HCT116 (cell line): ENCODE data around the gene REG1B. TPM values are rescaled to one million over a fixed set of nuclear protein-coding genes. Genes with fewer than 3 reads are reported as not detected.

ENCODE experiments used
- ATAC-seq: fragments of 200-7000 bp; cut with Tn5 transposase; 2 replicates; pipeline ENCODE4 v1.9.1; 2020; ENCODE audit warnings: mild to moderate bottlenecking, moderate library complexity
- BruUV-seq: library from RNA; stranded (reverse); fragments of 400-500 nt; replicated peaks from 2 replicates; lab custom pipeline; 2021; lab: Mats Ljungman, UMichigan
- CTCF ChIA-PET: fragments of 300-600 bp; sonication (Branson Sonifier 250); formaldehyde crosslinking; loops from one replicate; lab custom pipeline; 2021; ENCODE audit warnings: antibody characterized with exemption; lab: Charles Lee
- POLR2A ChIA-PET: fragments of 300-600, 350-600 bp; sonication (Branson Sonifier 250); formaldehyde crosslinking; loops from one replicate; lab custom pipeline; 2021; ENCODE audit warnings: antibody characterized with exemption; lab: Charles Lee
- RAD21 ChIA-PET, 2 experiments: fragments of 300-600 bp; sonication (Branson Sonifier 250); formaldehyde crosslinking; loops; one replicate each; lab custom pipeline; 2023; ENCODE audit warnings: low total read pairs in 2 of 2; ENCODE audit not compliant: uncharacterized antibody in 2 of 2, unreplicated experiment in 2 of 2, low non-redundant PET in 1 of 2; lab: Charles Lee
- DNase-seq: peaks from one replicate; pipeline ENCODE4 v3.0.0-alpha.2; 2010; ENCODE audit warnings: low read depth, low spot score
- H2AFZ ChIP-seq: fragments of 200-600 bp; shearing (Covaris generic), sonication (generic); 2 replicates; pipeline ENCODE4 v1.6.1; 2017; ENCODE audit warnings: low read depth, mixed run types, mixed read lengths, antibody characterized with exemption, low read length; ENCODE audit not compliant: poor library complexity, severe bottlenecking
- H3K27ac ChIP-seq: 2 replicates; pipeline ENCODE4 v1.5.1; 2012; ENCODE audit warnings: low read depth, low read length
- H3K27me3 ChIP-seq: fragments of 200-600 bp; sonication (generic); 2 replicates; pipeline ENCODE4 v1.6.1; 2016; ENCODE audit warnings: mixed run types, low read length, mixed read lengths; ENCODE audit not compliant: insufficient read depth
- H3K36me3 ChIP-seq, 2 experiments: fragments of 200-500 bp in 1 of 2; fragments of 200-600 bp in 1 of 2; sonication (Bioruptor generic) in 1 of 2; sonication (generic) in 1 of 2; 2 replicates each; pipeline versions ENCODE4 v1.5.1 to v1.6.1; 2014 to 2016; ENCODE audit warnings: low read length in 2 of 2, inconsistent platforms in 1 of 2, mixed read lengths in 1 of 2, mixed run types in 1 of 2; ENCODE audit not compliant: insufficient read depth in 2 of 2, control insufficient read depth in 1 of 2
- H3K4me1 ChIP-seq, 2 experiments: fragments of 200-600 bp in 1 of 2; sonication (generic) in 1 of 2; 2 replicates each; pipeline versions ENCODE4 v1.5.1 to v1.6.1; 2012 to 2017; ENCODE audit warnings: low read length in 2 of 2, inconsistent platforms in 1 of 2, mild to moderate bottlenecking in 1 of 2, mixed read lengths in 1 of 2, mixed run types in 1 of 2, moderate library complexity in 1 of 2; ENCODE audit not compliant: insufficient read depth in 2 of 2, control insufficient read depth in 1 of 2
- H3K4me2 ChIP-seq: fragments of 200-600 bp; sonication (generic); 2 replicates; pipeline ENCODE4 v1.6.1; 2017; ENCODE audit warnings: mixed run types, low read length, mixed read lengths
- H3K4me3 ChIP-seq, 2 experiments: fragments of 200-600 bp in 1 of 2; sonication (generic) in 1 of 2; replicated peaks in 1 of 2; 2 replicates each; pipeline ENCODE4 v1.5.1; 2011 to 2016; ENCODE audit warnings: low read length in 2 of 2, control low read depth in 1 of 2, low read depth in 1 of 2, mild to moderate bottlenecking in 1 of 2, mixed read lengths in 1 of 2, mixed run types in 1 of 2
- H3K79me2 ChIP-seq: fragments of 200-600 bp; sonication (generic); 2 replicates; pipeline ENCODE4 v1.6.1; 2017; ENCODE audit warnings: mild to moderate bottlenecking, mixed run types, low read length, moderate library complexity, mixed read lengths; ENCODE audit not compliant: insufficient read depth
- H3K9ac ChIP-seq: fragments of 200-600 bp; sonication (generic); 2 replicates; pipeline ENCODE4 v1.6.1; 2016; ENCODE audit warnings: low read length, mixed read lengths
- H3K9me2 ChIP-seq: fragments of 200-600 bp; sonication (generic), shearing (Covaris generic); 2 replicates; pipeline ENCODE4 v1.6.1; 2017; ENCODE audit warnings: mixed run types, mild to moderate bottlenecking, moderate library complexity; ENCODE audit not compliant: insufficient read depth
- H3K9me3 ChIP-seq, 2 experiments: fragments of 200-500 bp in 1 of 2; fragments of 200-600 bp in 1 of 2; sonication (Bioruptor generic) in 1 of 2; sonication (generic) in 1 of 2; 2 replicates each; pipeline ENCODE4 v1.6.1; 2014 to 2017; ENCODE audit warnings: low read length in 2 of 2, mixed read lengths in 2 of 2, inconsistent platforms in 1 of 2, low read depth in 1 of 2, mild to moderate bottlenecking in 1 of 2, mixed run types in 1 of 2, moderate library complexity in 1 of 2; ENCODE audit not compliant: control insufficient read depth in 1 of 2, insufficient read depth in 1 of 2
- H4K20me1 ChIP-seq: fragments of 200-600 bp; sonication (generic), shearing (Covaris generic); 2 replicates; pipeline ENCODE4 v1.6.1; 2017; ENCODE audit warnings: mixed run types, mild to moderate bottlenecking, moderate library complexity; ENCODE audit not compliant: insufficient read depth
- ATF3 ChIP-seq: IDR thresholded peaks from 2 replicates; pipeline ENCODE4 v1.6.1; 2012
- CTCF ChIP-seq, 3 experiments: fragments of 200-600 bp in 1 of 3; sonication (generic) in 1 of 3; IDR thresholded peaks in 2 of 3; conservative IDR thresholded peaks in 1 of 3; 2 replicates each; pipeline ENCODE4 v1.5.1; 2012 to 2017; ENCODE audit warnings: low read depth in 2 of 3, low read length in 2 of 3, antibody characterized with exemption in 1 of 3, borderline replicate concordance in 1 of 3, control low read depth in 1 of 3, mild to moderate bottlenecking in 1 of 3, mixed read lengths in 1 of 3, mixed run types in 1 of 3, moderate library complexity in 1 of 3; ENCODE audit not compliant: insufficient read depth in 1 of 3
- ELF1 ChIP-seq: IDR thresholded peaks from 2 replicates; pipeline ENCODE4 v1.6.1; 2012; ENCODE audit warnings: low read depth, borderline replicate concordance
- POLR2AphosphoS5 ChIP-seq: IDR thresholded peaks from 2 replicates; pipeline ENCODE4 v1.6.1; 2011; ENCODE audit warnings: mild to moderate bottlenecking, low read depth, low read length, moderate library complexity
- SP1 ChIP-seq: IDR thresholded peaks from 2 replicates; pipeline ENCODE4 v1.6.1; 2012; ENCODE audit warnings: low read depth
- SRF ChIP-seq: IDR thresholded peaks from 2 replicates; pipeline ENCODE4 v1.6.1; 2012; ENCODE audit warnings: low read depth
- ZBTB33 ChIP-seq: IDR thresholded peaks from 2 replicates; pipeline ENCODE4 v1.6.1; 2011; ENCODE audit warnings: mild to moderate bottlenecking, low read length, moderate library complexity; ENCODE audit not compliant: insufficient replicate concordance; ENCODE audit errors: extremely low read depth
- intact Hi-C: fragments of 100-400 bp; cut with micrococcal nuclease; formaldehyde crosslinking; loops from 2 replicates; pipeline ENCODE4 v1.10.0; 2022
- total RNA-seq: library from RNA; stranded (reverse); gene quantifications from one replicate; pipeline ENCODE4 v1.2.1, GENCODE V29; 2021; ENCODE audit not compliant: unreplicated experiment

The REG1B gene
- total RNA-seq, 1 experiment from 2014 or later, result 4.2 TPM

GRCh38 chr2:79125721-79125985 lies 37.9 kb upstream of the REG1B start:
- Histone ChIP-seq H3K9me2 (no peaks in the 10 kb centered on the region), H3K4me3 (no peak overlapping the region), H3K9me3 (peaks cover 0 to 32% of the 10 kb centered on the region in 2 experiments; a peak in 2 of 4 replicates), H2AFZ (no peak overlapping the region), H3K9ac (no peak overlapping the region), H3K79me2 (no peaks in the 10 kb centered on the region), H3K27me3 (no peaks in the 10 kb centered on the region), H3K27ac (no peak overlapping the region), H3K4me2 (no peak overlapping the region)
- ATAC-seq, result no peak
- CTCF ChIA-PET, result no interaction called here
- RAD21 ChIA-PET, result no interaction called here
- POLR2A ChIA-PET, result no interaction called here
- no peak for TF ChIP-seq ELF1
- no peak for TF ChIP-seq SRF
- no peak for TF ChIP-seq ZBTB33
- TF ChIP-seq ATF3, result no peak
- no peak for TF ChIP-seq CTCF (IDR thresholded peaks at IDR 0.05 in 2 of 3, conservative IDR thresholded peaks at IDR 0.05 in 1 of 3; ENCODE audit: borderline replicate concordance in 1 of 3, insufficient read depth in 1 of 3, low read depth in 2 of 3, low read length in 2 of 3)
- TF ChIP-seq POLR2AphosphoS5, result no peak
- TF ChIP-seq SP1, result no peak
- TF ChIP-seq, all 23 proteins: peak for 0
- BruUV-seq, result no TSS peak
- DNase-seq, result no peak
- no peaks in the 10 kb centered on the region for H3K36me3 ChIP-seq
- intact Hi-C loops, result no loop called here
- H4K20me1 ChIP-seq, result no peaks in the 10 kb centered on the region
- H3K4me1 ChIP-seq, result no peaks in the 10 kb centered on the region
